Measurements from ENCODE around the gene ZNF627. TPM values are rescaled to one million over a fixed set of nuclear protein-coding genes. Genes with fewer than 3 reads are reported as not detected.
"Not testable (repeated sequence)": the region's sequence is repeated elsewhere in the genome, so short reads cannot be mapped to it uniquely, and the experiment has no call there.

Gene ZNF627
- total and polyA plus RNA-seq, 2 experiments from 2014 or later = 17.5 to 23.0 TPM

GRCh38 chr19:11633223-11633622, 35.9 kb downstream of the ZNF627 start:
- no peak for TF ChIP-seq CTCF (IDR thresholded peaks at IDR 0.05; ENCODE audit: low read depth, low read length)
- Histone ChIP-seq H3K36me3 (no peaks in the 10 kb centered on the region), H3K4me1 (ENCODE audit: low read depth) (no peaks in the 10 kb centered on the region), H3K27me3 (no peaks in the 10 kb centered on the region), H3K4me3 (no peak overlapping the region), H3K27ac (no peak overlapping the region), H3K9me3 (ENCODE audit: low read depth) (no peaks in the 10 kb centered on the region)
- DNase-seq (ENCODE audit: low read depth in 1 of 2, low spot score in 1 of 2) = no peak

GRCh38 chr19:11634018-11634662, 36.9 kb downstream of the ZNF627 start:
- DNase-seq (ENCODE audit: low read depth in 1 of 2, low spot score in 1 of 2); H3K4me1 ChIP-seq (ENCODE audit: low read depth): not testable (repeated sequence)

GRCh38 chr19:11639245-11639601, 41.9 kb downstream of the ZNF627 start:
- TF ChIP-seq CTCF (IDR thresholded peaks at IDR 0.05; ENCODE audit: low read depth, low read length) = no peak
- H3K4me1 ChIP-seq (ENCODE audit: low read depth) = no peaks in the 10 kb centered on the region
- no peaks in the 10 kb centered on the region for H3K27me3 ChIP-seq
- peak overlapping the region; percentile 64 for H3K4me3 ChIP-seq
- H3K9me3 ChIP-seq (ENCODE audit: low read depth) = no peaks in the 10 kb centered on the region
- H3K36me3 ChIP-seq = no peaks in the 10 kb centered on the region
- no peak overlapping the region for H3K27ac ChIP-seq
- no peak for DNase-seq (ENCODE audit: low read depth in 1 of 2, low spot score in 1 of 2)

More at GRCh38 chr19:11634018-11634662, 36.9 kb downstream of the ZNF627 start:
- not testable (repeated sequence) for H3K27me3 ChIP-seq; H3K27ac ChIP-seq; H3K9me3 ChIP-seq (ENCODE audit: low read depth); H3K36me3 ChIP-seq; H3K4me3 ChIP-seq

- H3K27me3 ChIP-seq = no peaks in the 10 kb centered on the region
- H3K4me1 ChIP-seq (ENCODE audit: low read depth) = no peaks in the 10 kb centered on the region
- DNase-seq (ENCODE audit: low read depth in 1 of 2, low spot score in 1 of 2) = peak; percentile 93 to 99
- H3K9me3 ChIP-seq (ENCODE audit: low read depth) = no peaks in the 10 kb centered on the region
- H3K4me3 ChIP-seq = peak overlapping the region; percentile 64
- H3K36me3 ChIP-seq = no peaks in the 10 kb centered on the region
- no peak for TF ChIP-seq CTCF (IDR thresholded peaks at IDR 0.05; ENCODE audit: low read depth, low read length)
- H3K27ac ChIP-seq = peak overlapping the region; percentile 52
These were observed 42.6 kb downstream of the ZNF627 start for GRCh38 chr19:11639602-11640471.

GRCh38 chr19:11641244-11641643, 44.0 kb downstream of the ZNF627 start:
- H3K9me3 ChIP-seq (ENCODE audit: low read depth) = no peaks in the 10 kb centered on the region
- H3K27ac ChIP-seq = no peak overlapping the region
- H3K4me3 ChIP-seq = no peak overlapping the region
- no peak for DNase-seq (ENCODE audit: low read depth in 1 of 2, low spot score in 1 of 2)
- no peak for TF ChIP-seq CTCF (IDR thresholded peaks at IDR 0.05; ENCODE audit: low read depth, low read length)
- no peaks in the 10 kb centered on the region for H3K36me3 ChIP-seq
- no peaks in the 10 kb centered on the region for H3K4me1 ChIP-seq (ENCODE audit: low read depth)
- no peaks in the 10 kb centered on the region for H3K27me3 ChIP-seq

- no peak for DNase-seq (ENCODE audit: low read depth in 1 of 2, low spot score in 1 of 2)
- no peak overlapping the region for H3K27ac ChIP-seq
- no peak for TF ChIP-seq CTCF (IDR thresholded peaks at IDR 0.05; ENCODE audit: low read depth, low read length)
- no peaks in the 10 kb centered on the region for H3K36me3 ChIP-seq
- no peaks in the 10 kb centered on the region for H3K9me3 ChIP-seq (ENCODE audit: low read depth)
- no peak overlapping the region for H3K4me3 ChIP-seq
- H3K4me1 ChIP-seq (ENCODE audit: low read depth) = no peaks in the 10 kb centered on the region
- H3K27me3 ChIP-seq = no peaks in the 10 kb centered on the region
These were observed 45.6 kb downstream of the ZNF627 start for GRCh38 chr19:11642902-11643301.

All from cardiac muscle cell (in vitro differentiated cells and primary cell).